HepG2 (cell line): ENCODE measurements around the gene RAB3C. TPM values are rescaled to one million over a fixed set of nuclear protein-coding genes. Genes with fewer than 3 reads are reported as not detected.
A peak's percentile ranks its signal among the peaks of the same experiment; 100 is the strongest.

ENCODE experiments used
- ATAC-seq: fragments of 200-7000 bp; cut with Tn5 transposase; 3 replicates; pipeline ENCODE4 v1.9.1; 2020; ENCODE audit warnings: mild to moderate bottlenecking, moderate library complexity
- BruUV-seq: library from RNA; stranded (reverse); fragments of 400-500 nt; replicated peaks from 2 replicates; lab custom pipeline; 2021; lab: Mats Ljungman, UMichigan
- CTCF ChIA-PET: fragments of 300-600 bp; formaldehyde crosslinking; extraction: SDS; loops from one replicate; lab custom pipeline; 2021; ENCODE audit warnings: low total read pairs, inconsistent platforms, low intra/inter-chr PET ratio; lab: Yijun Ruan, JAX
- POLR2A ChIA-PET: fragments of 350-600 bp; sonication (Branson Sonifier 250); formaldehyde crosslinking; loops from one replicate; lab custom pipeline; 2020; ENCODE audit warnings: antibody characterized with exemption, inconsistent platforms; lab: Yijun Ruan, JAX
- DNase-seq: peaks from one replicate; pipeline ENCODE4 v3.0.0-alpha.2; 2015; ENCODE audit warnings: low spot score
- FAIRE-seq: peaks from 3 replicates; lab custom pipeline; 2011; peaks lifted over from hg19 to GRCh38; lab: Jason Lieb, UNC
- H2AFZ ChIP-seq: one replicate; pipeline ENCODE4 v1.6.1; 2011; ENCODE audit warnings: low read length, inconsistent platforms
- H3K27ac ChIP-seq: fragments of 300-600 bp; 3 replicates; pipeline ENCODE4 v1.8.0; 2011; ENCODE audit warnings: mixed run types, mild to moderate bottlenecking, mixed read lengths, low read length, inconsistent platforms; ENCODE audit not compliant: insufficient read depth; ENCODE audit errors: extremely low read length
- H3K27me3 ChIP-seq, 2 experiments: fragments of 200-600 bp in 1 of 2; 2 replicates in 1 of 2; 3 replicates in 1 of 2; pipeline versions ENCODE4 v1.6.0 to v1.8.0; 2011; ENCODE audit warnings: low read length in 2 of 2, mild to moderate bottlenecking in 2 of 2, moderate library complexity in 2 of 2, inconsistent platforms in 1 of 2; ENCODE audit not compliant: insufficient read depth in 2 of 2, control insufficient read depth in 1 of 2
- H3K36me3 ChIP-seq, 2 experiments: fragments of 200-600 bp in 1 of 2; replicated peaks in 1 of 2; 2 replicates in 1 of 2; 3 replicates in 1 of 2; pipeline versions ENCODE4 v1.5.1 to v1.8.0; 2011; ENCODE audit warnings: low read length in 2 of 2, inconsistent platforms in 1 of 2; ENCODE audit not compliant: insufficient read depth in 2 of 2, control insufficient read depth in 1 of 2
- H3K4me1 ChIP-seq: 2 replicates; pipeline ENCODE4 v1.5.1; 2012; ENCODE audit warnings: low read length, inconsistent platforms; ENCODE audit not compliant: insufficient read depth
- H3K4me2 ChIP-seq: 2 replicates; pipeline ENCODE4 v1.6.0; 2011; ENCODE audit warnings: low read depth, low read length, inconsistent platforms
- H3K4me3 ChIP-seq, 3 experiments: fragments of 200-600 bp in 1 of 3; sonication (generic), shearing (Covaris generic) in 1 of 3; replicated peaks in 1 of 3; 2 replicates each; pipeline ENCODE4 v1.5.1; 2011 to 2016; ENCODE audit warnings: low read length in 3 of 3, inconsistent platforms in 2 of 3, low read depth in 2 of 3, mild to moderate bottlenecking in 2 of 3, control low read depth in 1 of 3, mixed read lengths in 1 of 3; ENCODE audit not compliant: insufficient read depth in 1 of 3
- H3K79me2 ChIP-seq: one replicate; pipeline ENCODE4 v1.6.1; 2011; ENCODE audit warnings: low read length, inconsistent platforms; ENCODE audit not compliant: insufficient read depth
- H3K9ac ChIP-seq: 2 replicates; pipeline ENCODE4 v1.6.0; 2011; ENCODE audit warnings: mild to moderate bottlenecking, low read depth, low read length, inconsistent platforms; ENCODE audit not compliant: insufficient read depth
- H3K9me3 ChIP-seq: 2 replicates; pipeline ENCODE4 v1.5.1; 2012; ENCODE audit warnings: mild to moderate bottlenecking, low read length
- H4K20me1 ChIP-seq: 2 replicates; pipeline ENCODE4 v1.6.0; 2011; ENCODE audit warnings: inconsistent platforms, mild to moderate bottlenecking, low read length, moderate library complexity; ENCODE audit not compliant: insufficient read depth
- CTCF ChIP-seq: sonication (generic); formaldehyde crosslinking; IDR thresholded peaks from 2 replicates; pipeline ENCODE4 v1.5.0; 2020; ENCODE audit warnings: mild to moderate bottlenecking, missing genetic modification reagents, moderate library complexity
- EP300 ChIP-seq, 3 experiments: sonication (generic) in 1 of 3; formaldehyde crosslinking in 1 of 3; IDR thresholded peaks; 2 replicates each; pipeline versions ENCODE4 v1.5.1 to v1.6.1; 2011 to 2020; ENCODE audit warnings: low read depth in 2 of 3, low read length in 2 of 3, borderline replicate concordance in 1 of 3, improper control_type of control experiment in 1 of 3, mild to moderate bottlenecking in 1 of 3, missing genetic modification reagents in 1 of 3, moderate library complexity in 1 of 3
- ZBTB42 ChIP-seq: sonication (generic); formaldehyde crosslinking; IDR thresholded peaks from 2 replicates; pipeline ENCODE4 v1.5.0; 2020; ENCODE audit warnings: mild to moderate bottlenecking, missing genetic modification reagents
- ZNF572 ChIP-seq: sonication (generic); formaldehyde crosslinking; IDR thresholded peaks from 2 replicates; pipeline ENCODE4 v1.5.1; 2020; ENCODE audit warnings: mild to moderate bottlenecking, missing genetic modification reagents
- WGBS: methylation state at CpG from one replicate; pipeline ENCODE4 v1.1.6; 2017; ENCODE audit warnings: low lambda C conversion rate; 5-methylcytosine and 5-hydroxymethylcytosine counted together
- in situ Hi-C: cut with HindIII; loops from 2 replicates; pipeline ENCODE4 v1.10.0; 2017; ENCODE audit warnings: low pct_unique_long_range_greater_than_20kb; ENCODE audit not compliant: extremely low pct_ligation_motif_present
- intact Hi-C: fragments of 100-400 bp; cut with micrococcal nuclease; formaldehyde crosslinking; loops from one replicate; pipeline ENCODE4 v1.10.0; 2022; ENCODE audit not compliant: unreplicated experiment
- polyA plus RNA-seq, 8 experiments: library from polyadenylated mRNA; depleted of rRNA in 3 of 8; stranded (reverse) in 7 of 8; unstranded in 1 of 8; fragments of >200 nt; fragmentation: Illumina TruSeq in 4 of 8; extraction: Trizol in 4 of 8; gene quantifications; 2 replicates each; pipeline versions ENCODE4 v1.2.1 to v1.2.3, GENCODE V29; 2011 to 2016; ENCODE audit warnings: low read depth in 4 of 8, missing spikeins in 1 of 8, mixed read lengths in 1 of 8; ENCODE audit not compliant: insufficient read depth in 1 of 8
- total RNA-seq, 5 experiments: library from RNA; depleted of rRNA; stranded (reverse); fragments of >200 nt; fragmentation: Illumina TruSeq; extraction: Trizol; gene quantifications; 2 replicates each; pipeline ENCODE4 v1.2.3, GENCODE V29; 2016; ENCODE audit warnings: low read depth in 1 of 5

The RAB3C gene
- total and polyA plus RNA-seq, 2 of the 13 experiments (the other 11 are each of a cell fraction or from before 2014, with no cell fraction given), result not detected

GRCh38 chr5:58871648-58872242, 288.9 kb downstream of the RAB3C start:
- POLR2A ChIA-PET, result no interaction called here
- Histone ChIP-seq H3K9ac (no peak overlapping the region), H3K4me3 (no peak overlapping the region), H3K9me3 (no peaks in the 10 kb centered on the region), H2AFZ (no peak overlapping the region), H3K79me2 (no peaks in the 10 kb centered on the region), H3K4me1 (no peaks in the 10 kb centered on the region), H3K27ac (no peak overlapping the region), H4K20me1 (no peaks in the 10 kb centered on the region), H3K4me2 (no peak overlapping the region), H3K36me3 (no peaks in the 10 kb centered on the region), H3K27me3 (no peaks in the 10 kb centered on the region)
- FAIRE-seq, result no peak
- TF ChIP-seq CTCF (CRISPR knock-in tag), result peak; percentile 39; the same call in 1 of the 2 replicates
- no peak for TF ChIP-seq EP300 (IDR thresholded peaks at IDR 0.05; ENCODE audit: low read depth in 2 of 2, low read length in 2 of 2)
- TF ChIP-seq EP300 (CRISPR knock-in tag; IDR thresholded peaks at IDR 0.05; ENCODE audit: borderline replicate concordance), result no peak
- TF ChIP-seq ZBTB42 (CRISPR knock-in tag), result no peak
- TF ChIP-seq ZNF572 (CRISPR knock-in tag), result no peak
- CTCF ChIA-PET, result interaction anchor here (1.5 kb wide), 1 partner anchor 303 kb away, joined by 3 read pairs; no protein-coding TSS in a partner anchor
- no TSS peak for BruUV-seq
- no peak; the same call in 2 of the 3 replicates for ATAC-seq
- WGBS, result 18% methylated on average over 3 of the region's 3 CpGs
- peak; percentile 24 for DNase-seq
- intact Hi-C loops (no loop called here), in situ Hi-C loops (no loop called here)
